ENCODE measurements around the gene EPN2.

DNA sequence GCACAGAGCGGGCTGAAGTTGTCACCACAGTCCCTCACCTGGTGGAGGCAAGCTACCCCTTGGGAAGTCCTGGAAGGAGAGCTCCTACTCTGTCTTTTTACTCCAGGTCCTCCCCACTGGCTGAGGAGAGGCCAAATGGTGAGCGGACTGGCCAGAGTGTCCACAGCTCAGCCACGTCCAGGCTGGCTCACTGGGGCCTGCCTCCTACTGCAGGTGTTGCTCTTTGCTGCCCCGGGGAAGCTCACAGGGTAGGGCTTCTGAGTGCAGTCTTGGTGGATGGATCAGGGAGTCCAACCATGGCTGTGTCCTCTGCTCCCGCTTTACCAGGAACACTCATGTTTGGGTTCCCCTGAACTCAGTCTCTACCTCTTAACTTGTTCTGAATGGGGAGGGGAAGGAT lies 122.7 kb downstream of the EPN2 start:
- TF ChIP-seq FOXK2 (IDR thresholded peaks at IDR 0.05): no peak
- TF ChIP-seq SP1 (IDR thresholded peaks at IDR 0.05): no peak
- TF ChIP-seq TARDBP (IDR thresholded peaks at IDR 0.05): no peak
- TF ChIP-seq, protein P1, sequence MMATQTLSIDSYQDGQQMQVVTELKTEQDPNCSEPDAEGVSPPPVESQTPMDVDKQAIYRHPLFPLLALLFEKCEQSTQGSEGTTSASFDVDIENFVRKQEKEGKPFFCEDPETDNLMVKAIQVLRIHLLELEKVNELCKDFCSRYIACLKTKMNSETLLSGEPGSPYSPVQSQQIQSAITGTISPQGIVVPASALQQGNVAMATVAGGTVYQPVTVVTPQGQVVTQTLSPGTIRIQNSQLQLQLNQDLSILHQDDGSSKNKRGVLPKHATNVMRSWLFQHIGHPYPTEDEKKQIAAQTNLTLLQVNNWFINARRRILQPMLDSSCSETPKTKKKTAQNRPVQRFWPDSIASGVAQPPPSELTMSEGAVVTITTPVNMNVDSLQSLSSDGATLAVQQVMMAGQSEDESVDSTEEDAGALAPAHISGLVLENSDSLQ (IDR thresholded peaks at IDR 0.05): no peak
- TF ChIP-seq NFRKB (IDR thresholded peaks at IDR 0.05): no peak
- no peak for TF ChIP-seq ARNT (IDR thresholded peaks at IDR 0.05)
- TF ChIP-seq HDGF (IDR thresholded peaks at IDR 0.05; ENCODE audit: borderline replicate concordance): no peak
- TF ChIP-seq FOXM1 (IDR thresholded peaks at IDR 0.05; ENCODE audit: borderline replicate concordance): no peak
- TF ChIP-seq BHLHE40 (IDR thresholded peaks at IDR 0.05; ENCODE audit: borderline replicate concordance): no peak
- TF ChIP-seq SUZ12 (IDR thresholded peaks at IDR 0.05): no peak
- no peak for TF ChIP-seq ELF4 (IDR thresholded peaks at IDR 0.05)
- no peak for TF ChIP-seq FOXA1 (IDR thresholded peaks at IDR 0.05)
- TF ChIP-seq ZNF384 (IDR thresholded peaks at IDR 0.05): no peak
- no peak for TF ChIP-seq LEF1 (IDR thresholded peaks at IDR 0.05; ENCODE audit: borderline replicate concordance)
